Measurements from ENCODE around the gene SOS2. TPM values are rescaled to one million over a fixed set of nuclear protein-coding genes. Genes with fewer than 3 reads are reported as not detected.
A peak's percentile ranks its signal among the peaks of the same experiment; 100 is the strongest.

Gene SOS2
- total and polyA plus RNA-seq, 11 donors: 8.8 to 47.3 (median 31.3) TPM

- H3K27ac ChIP-seq: peak within 1 kb of the TSS; percentile 66 to 90 (median 82)
- peak; percentile 97 to 100 (median 100) for ATAC-seq
- TF ChIP-seq CTCF (IDR thresholded peaks at IDR 0.05) (peak in 1 of 12 donors; percentile 8), POLR2A (IDR thresholded peaks at IDR 0.05) (peak; percentile 11 to 89)
- peaks cover 0 to 22% (median 14%) of the 10 kb centered on the region in 12 donors for H3K4me1 ChIP-seq
- WGBS, 4 donors: 0 to 1% (median 0%) methylated on average over 50 to 63 of the region's 63 CpGs
- no peaks in the 10 kb centered on the region for H3K27me3 ChIP-seq
- no peaks in the 10 kb centered on the region for H3K9me3 ChIP-seq
- peak within 1 kb of the TSS; percentile 68 to 87 (median 72) for H3K4me3 ChIP-seq
- DNase-seq: peak; percentile 94 to 97 (median 95)
- intact Hi-C loops (cut with DNase I): loop anchor here in 2 of 10 donors (2.0 to 5.0 kb wide), 4 partner anchors 116 to 482 kb away; partner anchors contain the start of genes SOS2 (in 2 of the 2), DNAAF2 (in 1 of the 2) and MAP4K5 (in 1 of the 2)
- peaks cover 0 to 69% (median 51%) of the 10 kb centered on the region in 9 donors for H3K36me3 ChIP-seq
These were observed 115.0 kb downstream of the SOS2 start, which contains the start of gene VCPKMT for GRCh38 chr14:50116181-50116956. Gene VCPKMT, minus strand, starts transcription at chr14:50116572. Its CDS starts 20 bp downstream, at chr14:50116552.

- ATAC-seq: no peak
- WGBS, 4 donors: 67 to 80% (median 72%) methylated on average over 3 to 4 of the region's 4 CpGs
- H3K36me3 ChIP-seq: peaks cover 0 to 79% (median 69%) of the 10 kb centered on the region in 9 donors
These were observed 117.9 kb downstream of the SOS2 start for GRCh38 chr14:50113381-50114035.

GRCh38 chr14:50110323-50111037 lies 120.9 kb downstream of the SOS2 start:
- no peak overlapping the region for H3K27ac ChIP-seq
- no peaks in the 10 kb centered on the region for H3K27me3 ChIP-seq
- TF ChIP-seq CTCF (IDR thresholded peaks at IDR 0.05): no peak
- no peak for TF ChIP-seq POLR2A (IDR thresholded peaks at IDR 0.05)
- H3K4me3 ChIP-seq: no peak overlapping the region
- no peak for DNase-seq
- peaks cover 0 to 89% (median 73%) of the 10 kb centered on the region in 9 donors for H3K36me3 ChIP-seq
- no peak for ATAC-seq
- H3K4me1 ChIP-seq: peaks cover 0 to 11% (median 5%) of the 10 kb centered on the region in 12 donors
- H3K9me3 ChIP-seq: no peaks in the 10 kb centered on the region
- WGBS, 4 donors: 70 to 81% (median 76%) methylated on average over 4 of the region's 4 CpGs
- intact Hi-C loops (cut with DNase I): no loop called here

More at GRCh38 chr14:50113381-50114035, 117.9 kb downstream of the SOS2 start:
- TF ChIP-seq POLR2A (IDR thresholded peaks at IDR 0.05) (no peak), CTCF (IDR thresholded peaks at IDR 0.05) (no peak)
- Histone ChIP-seq H3K27ac (no peak overlapping the region), H3K4me3 (no peak overlapping the region), H3K9me3 (no peaks in the 10 kb centered on the region), H3K27me3 (no peaks in the 10 kb centered on the region), H3K4me1 (peaks cover 0 to 22% (median 14%) of the 10 kb centered on the region in 12 donors)
- intact Hi-C loops (cut with DNase I): no loop called here
- DNase-seq: no peak

Data from heart left ventricle (tissue), 16 donors.